NCI-H146 (cell line): Measurements from ENCODE around the gene SLC4A5.

Source experiments
- DNase-seq: peaks from one replicate; lab custom pipeline; 2025; lab: John Stamatoyannopoulos, UW

Gene SLC4A5

GRCh38 chr2:74314107-74314506 lies 29.1 kb downstream of the SLC4A5 start:
- no peak for DNase-seq

GRCh38 chr2:74313497-74313896 lies 29.7 kb downstream of the SLC4A5 start:
- no peak for DNase-seq

DNA sequence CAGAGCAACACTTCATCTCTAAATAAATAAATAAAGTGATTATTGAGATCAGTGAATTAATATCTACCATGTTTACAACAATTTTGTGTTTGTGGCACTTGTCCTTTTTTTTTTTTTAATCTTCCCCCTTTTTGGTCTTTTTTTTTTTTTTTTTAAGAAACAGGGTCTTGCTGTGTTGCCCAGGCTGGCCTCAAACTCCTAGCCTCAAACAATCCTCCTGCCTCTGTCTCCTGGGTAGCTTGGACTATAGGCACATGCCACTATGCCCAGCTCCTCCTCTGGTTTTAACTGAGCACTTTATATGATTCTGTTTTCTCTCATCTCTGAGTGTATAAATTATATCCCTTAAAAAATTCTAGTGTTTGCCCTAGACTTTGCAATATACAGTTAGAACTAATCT lies 30.3 kb downstream of the SLC4A5 start:
- DNase-seq = no peak

GRCh38 chr2:74307720-74308119 lies 35.5 kb downstream of the SLC4A5 start:
- no peak for DNase-seq

DNA sequence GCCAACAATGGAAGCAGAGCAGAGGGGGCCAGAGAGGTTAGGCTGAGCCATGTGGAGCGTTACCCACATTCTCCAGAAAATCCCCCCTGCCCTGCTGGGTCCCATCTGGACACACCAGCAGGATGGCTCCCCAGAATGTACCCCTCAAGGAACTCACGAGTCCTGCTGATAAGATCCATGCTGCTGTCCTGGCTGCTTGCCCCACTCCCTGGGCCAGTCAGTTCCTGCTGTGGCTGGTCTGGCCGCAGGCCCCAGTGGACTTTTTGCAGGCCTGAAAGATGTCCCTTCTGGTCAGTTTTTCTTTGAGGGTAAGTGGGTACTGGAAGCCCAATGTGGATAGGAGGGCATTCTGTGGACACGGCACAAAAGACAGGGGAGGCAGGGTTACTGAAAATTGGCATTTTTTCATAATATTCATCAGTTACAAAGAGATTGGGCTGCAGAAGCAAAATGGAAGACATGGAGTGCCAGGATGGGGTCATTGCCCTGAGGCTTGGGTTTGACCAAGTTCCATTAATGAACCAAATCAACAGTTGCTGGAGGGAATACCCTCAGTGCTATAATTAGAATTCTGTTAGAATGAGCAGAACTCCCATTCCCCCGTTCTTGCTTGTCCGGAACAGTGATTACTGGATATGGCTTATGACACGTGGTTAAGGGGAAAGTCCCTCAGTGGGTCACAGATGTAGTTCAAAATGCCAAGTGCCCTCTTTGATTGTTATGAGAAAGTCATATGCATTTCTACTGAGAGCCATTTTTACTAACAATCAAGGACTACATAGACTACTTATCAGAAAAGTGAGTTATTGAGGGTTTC lies 38.7 kb downstream of the SLC4A5 start:
- no peak for DNase-seq

- no peak for DNase-seq
Observed at GRCh38 chr2:74302865-74303264, 40.4 kb downstream of the SLC4A5 start.

DNA sequence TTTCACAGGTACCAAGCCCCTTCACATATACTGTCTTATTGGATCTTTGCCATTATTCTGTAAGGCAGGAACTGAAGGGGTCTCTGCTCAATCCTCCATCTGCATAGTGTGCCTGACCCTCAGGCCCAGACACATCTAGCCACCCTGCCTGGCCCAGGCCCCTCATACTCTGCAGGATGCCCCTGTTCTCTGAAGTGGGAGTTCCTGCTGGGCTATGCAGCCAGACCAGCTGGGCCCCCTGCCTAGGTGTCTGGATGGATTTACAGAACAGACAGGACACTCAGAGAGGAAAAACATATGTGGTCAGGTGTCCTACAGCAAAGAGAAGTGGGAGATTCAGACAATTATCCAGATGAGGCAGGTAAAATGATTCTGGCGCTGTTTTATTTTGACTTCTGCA lies 42.0 kb downstream of the SLC4A5 start:
- peak; percentile 12 for DNase-seq

GRCh38 chr2:74300506-74300905 lies 42.7 kb downstream of the SLC4A5 start:
- DNase-seq = no peak

GRCh38 chr2:74297950-74298349 lies 45.3 kb downstream of the SLC4A5 start:
- DNase-seq = no peak

DNA sequence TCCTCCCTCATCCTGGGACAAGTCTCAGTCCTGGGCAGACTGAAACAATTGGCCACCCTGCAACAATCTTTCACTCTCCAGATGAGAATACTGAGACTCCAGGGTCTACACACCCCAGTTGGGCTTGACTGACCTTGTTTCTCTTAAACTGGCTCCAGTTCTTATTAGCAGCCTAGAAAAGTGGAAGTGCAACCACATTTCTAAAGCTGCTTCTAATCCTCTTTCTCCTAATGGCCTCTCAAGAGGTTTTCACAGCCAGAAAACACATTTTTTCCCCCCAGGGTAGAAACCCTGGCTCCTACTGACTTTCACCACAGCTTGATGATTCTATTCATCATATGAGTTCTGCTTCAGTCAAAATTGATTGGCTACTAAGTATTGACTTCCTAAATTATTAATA lies 45.8 kb downstream of the SLC4A5 start:
- DNase-seq = no peak

- no peak for DNase-seq
Observed at GRCh38 chr2:74293191-74293991, 49.8 kb downstream of the SLC4A5 start.

GRCh38 chr2:74292751-74293150 lies 50.5 kb downstream of the SLC4A5 start:
- DNase-seq = peak; percentile 61

- DNase-seq = no peak
Observed at GRCh38 chr2:74291886-74292621, 51.2 kb downstream of the SLC4A5 start.

DNA sequence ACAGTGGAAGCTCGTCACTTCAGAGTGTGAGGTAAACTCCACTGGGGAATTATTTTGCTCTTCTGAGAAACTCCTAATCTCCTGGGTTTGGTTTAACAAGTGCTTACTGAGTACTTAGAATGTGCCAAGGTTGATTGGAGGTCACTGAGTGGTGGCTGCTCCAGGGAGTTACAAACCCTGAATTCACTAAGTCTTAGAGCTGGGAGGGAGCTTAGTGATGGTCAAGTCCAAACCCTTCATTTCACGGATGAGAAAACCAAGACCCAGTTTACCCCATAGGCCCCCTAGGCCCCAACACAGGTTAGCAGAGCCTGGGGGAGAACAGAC lies 52.0 kb downstream of the SLC4A5 start:
- DNase-seq = no peak

- DNase-seq = no peak
Observed at GRCh38 chr2:74290466-74291217, 52.6 kb downstream of the SLC4A5 start.

DNA sequence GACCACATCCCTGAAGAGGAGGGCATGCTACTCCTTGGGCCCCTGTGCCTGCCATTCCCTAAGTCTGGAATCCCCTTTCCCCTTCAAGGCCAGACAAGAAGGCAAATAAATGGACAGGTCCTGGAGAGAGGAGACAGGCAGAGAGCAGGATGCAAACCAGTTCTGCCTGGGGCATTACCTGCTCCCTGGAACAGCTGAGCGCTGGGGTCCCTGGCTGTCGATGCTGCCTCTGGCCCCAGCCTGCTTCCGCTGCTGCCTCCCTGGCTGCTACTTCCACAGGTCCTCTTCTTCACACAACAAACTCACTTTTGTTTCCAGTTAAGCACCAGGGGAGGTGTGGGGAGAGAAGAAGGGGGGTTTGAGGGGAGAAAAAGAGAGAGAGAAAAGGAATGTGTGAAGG lies 53.1 kb downstream of the SLC4A5 start:
- no peak for DNase-seq

GRCh38 chr2:74286725-74287124 lies 56.5 kb downstream of the SLC4A5 start:
- no peak for DNase-seq

- DNase-seq = no peak
Observed at GRCh38 chr2:74281141-74281975, 61.9 kb downstream of the SLC4A5 start.

- no peak for DNase-seq
Observed at GRCh38 chr2:74278694-74279093, 64.5 kb downstream of the SLC4A5 start.

GRCh38 chr2:74278176-74278575 lies 65.0 kb downstream of the SLC4A5 start:
- DNase-seq = no peak

DNA sequence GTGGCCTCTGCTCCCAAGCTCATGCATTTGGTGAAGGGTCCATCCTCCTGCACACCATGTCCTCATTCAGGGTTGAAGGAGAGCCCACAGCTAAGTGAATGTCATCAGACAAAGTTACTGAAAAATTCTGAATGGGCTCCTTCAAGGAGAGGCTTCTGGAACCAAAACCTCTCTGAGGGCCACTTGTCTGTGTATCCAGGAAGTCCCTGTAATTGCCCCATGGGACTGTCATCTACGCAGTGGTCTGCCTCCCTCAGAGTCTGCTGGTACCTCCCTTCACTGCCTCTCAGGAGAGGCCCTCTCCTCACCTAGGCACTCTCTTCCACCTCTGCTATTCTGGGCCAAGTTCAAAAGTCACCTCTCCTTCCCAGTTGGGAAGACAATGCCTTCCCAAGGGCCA lies 68.0 kb downstream of the SLC4A5 start:
- DNase-seq = no peak
